Left lung (tissue), 10 donors: ENCODE measurements around the gene NCKAP5L. TPM values are rescaled to one million over a fixed set of nuclear protein-coding genes. Genes with fewer than 3 reads are reported as not detected.

Experiments used
- ATAC-seq: fragments of 200-7000 bp; cut with Tn5 transposase; one replicate; pipeline ENCODE4 v1.9.1; 2020; ENCODE audit warnings: moderate library complexity
- DNase-seq, 4 donors: peaks; one replicate each; pipeline ENCODE4 v3.0.0-alpha.2; 2013 to 2020
- H3K27ac ChIP-seq, 2 donors: fragments of 200-600 bp; sonication (generic) in 1 of 2; one replicate each; pipeline versions ENCODE4 v1.5.0 to v1.8.0; 2020 to 2021
- H3K27me3 ChIP-seq, 2 donors: fragments of 200-600 bp; sonication (generic) in 1 of 2; one replicate each; pipeline versions ENCODE4 v1.5.0 to v1.8.0; 2020 to 2021
- H3K36me3 ChIP-seq, 2 donors: fragments of 200-600 bp; sonication (generic) in 1 of 2; one replicate each; pipeline versions ENCODE4 v1.5.0 to v1.8.0; 2020 to 2021
- H3K4me1 ChIP-seq, 2 donors: fragments of 200-600 bp; one replicate each; pipeline ENCODE4 v1.8.0; 2021
- H3K4me3 ChIP-seq, 2 donors: fragments of 200-600 bp; sonication (generic) in 1 of 2; one replicate each; pipeline versions ENCODE4 v1.5.0 to v1.8.0; 2020 to 2021; ENCODE audit warnings: mild to moderate bottlenecking in 1 of 2
- H3K9me3 ChIP-seq, 2 donors: fragments of 200-600 bp; sonication (generic) in 1 of 2; one replicate each; pipeline versions ENCODE4 v1.5.0 to v1.8.0; 2020 to 2021
- intact Hi-C, 2 donors: fragments of 100-400 bp; cut with DNase I; formaldehyde crosslinking; loops; one replicate each; pipeline versions ENCODE4 v1.11.2 to v1.14.2; 2022
- polyA plus RNA-seq, 6 donors: library from polyadenylated mRNA; unstranded; fragments of 120-200 nt; gene quantifications; one replicate each; pipeline ENCODE4 v1.2.1, GENCODE V29; 2013; ENCODE audit not compliant: insufficient read length in 6 of 6
- total RNA-seq, 2 donors: library from RNA; stranded (reverse); fragmentation: NEBNext Ultra II Directional; extraction: Animal tissue kit (Norgen Biotek cat#: 25700); gene quantifications; one replicate each; pipeline ENCODE4 v1.2.1, GENCODE V29; 2021
- TF ChIP-seq, protein P1 (sequence below), 2 donors: fragments of 200-600 bp; sonication (generic) in 1 of 2; IDR thresholded peaks; one replicate each; pipeline versions ENCODE4 v1.5.0 to v1.8.0; 2021; ENCODE audit warnings: antibody characterized with exemption in 2 of 2
- donor health status: DM: no; HTN: yes; CAD: no.
- donor health status: DM: no; HTN: no; CAD: no.

Gene NCKAP5L
- total and polyA plus RNA-seq, 8 donors = 16.4 to 29.9 (median 21.9) TPM

DNA sequence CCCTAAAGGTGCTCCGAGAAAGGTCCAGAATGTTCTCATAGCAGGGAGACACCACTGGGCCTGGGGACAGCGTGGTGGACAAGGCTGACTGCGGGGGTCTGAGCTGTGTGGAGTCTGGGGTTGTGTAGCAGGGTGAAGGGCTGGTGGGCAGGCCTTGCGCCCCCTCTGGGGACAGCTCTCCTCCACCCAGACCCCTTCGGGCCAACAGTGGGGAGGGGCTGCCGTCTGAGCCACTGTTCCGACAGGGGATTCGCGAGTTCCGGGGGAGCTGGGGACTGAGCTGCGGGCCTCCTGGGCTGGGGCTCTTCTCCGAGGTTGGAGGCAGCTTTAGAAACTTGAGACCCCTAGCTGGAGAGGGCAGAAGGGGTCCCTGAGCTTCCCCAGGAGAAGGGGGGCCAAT, 32.1 kb downstream of the NCKAP5L start:
- ATAC-seq (no peak), DNase-seq (no peak)
- H3K9me3 ChIP-seq = no peaks in the 10 kb centered on the region
- H3K27me3 ChIP-seq = no peaks in the 10 kb centered on the region
- peaks cover 0 to 15% of the 10 kb centered on the region in 2 donors for H3K4me1 ChIP-seq
- intact Hi-C loops = no loop called here
- H3K36me3 ChIP-seq = peaks cover 0 to 98% of the 10 kb centered on the region in 2 donors
- TF ChIP-seq, protein P1, sequence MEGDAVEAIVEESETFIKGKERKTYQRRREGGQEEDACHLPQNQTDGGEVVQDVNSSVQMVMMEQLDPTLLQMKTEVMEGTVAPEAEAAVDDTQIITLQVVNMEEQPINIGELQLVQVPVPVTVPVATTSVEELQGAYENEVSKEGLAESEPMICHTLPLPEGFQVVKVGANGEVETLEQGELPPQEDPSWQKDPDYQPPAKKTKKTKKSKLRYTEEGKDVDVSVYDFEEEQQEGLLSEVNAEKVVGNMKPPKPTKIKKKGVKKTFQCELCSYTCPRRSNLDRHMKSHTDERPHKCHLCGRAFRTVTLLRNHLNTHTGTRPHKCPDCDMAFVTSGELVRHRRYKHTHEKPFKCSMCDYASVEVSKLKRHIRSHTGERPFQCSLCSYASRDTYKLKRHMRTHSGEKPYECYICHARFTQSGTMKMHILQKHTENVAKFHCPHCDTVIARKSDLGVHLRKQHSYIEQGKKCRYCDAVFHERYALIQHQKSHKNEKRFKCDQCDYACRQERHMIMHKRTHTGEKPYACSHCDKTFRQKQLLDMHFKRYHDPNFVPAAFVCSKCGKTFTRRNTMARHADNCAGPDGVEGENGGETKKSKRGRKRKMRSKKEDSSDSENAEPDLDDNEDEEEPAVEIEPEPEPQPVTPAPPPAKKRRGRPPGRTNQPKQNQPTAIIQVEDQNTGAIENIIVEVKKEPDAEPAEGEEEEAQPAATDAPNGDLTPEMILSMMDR (IDR thresholded peaks at IDR 0.05) = no peak
- H3K4me3 ChIP-seq = no peak overlapping the region
- H3K27ac ChIP-seq = no peak overlapping the region

DNA sequence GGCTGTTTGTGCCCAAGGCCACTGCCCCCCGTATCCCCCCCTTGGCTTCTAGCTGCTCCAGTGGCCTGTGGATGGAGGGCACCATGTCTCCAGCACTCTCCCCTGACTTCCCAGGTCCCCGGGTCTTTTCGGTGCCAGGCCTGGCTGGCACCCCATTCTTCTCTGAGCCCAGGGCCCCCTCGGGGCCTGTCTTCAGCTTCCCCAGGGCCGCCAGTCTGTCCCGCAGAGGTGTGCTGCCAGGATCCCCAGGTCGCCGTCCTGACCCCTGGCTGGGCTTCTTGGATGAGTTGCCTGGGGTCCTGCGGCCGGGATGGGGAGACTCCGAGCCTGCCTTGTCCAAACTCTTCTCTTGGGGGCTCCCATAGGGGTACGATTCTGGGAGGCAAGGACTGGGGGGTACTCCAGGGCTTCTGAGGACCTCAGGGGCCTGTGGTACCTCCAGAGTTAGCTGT, 32.5 kb downstream of the NCKAP5L start:
- intact Hi-C loops = no loop called here
- Histone ChIP-seq H3K4me1 (peaks cover 0 to 17% of the 10 kb centered on the region in 2 donors), H3K27ac (no peak overlapping the region), H3K36me3 (peaks cover 0 to 98% of the 10 kb centered on the region in 2 donors), H3K27me3 (no peaks in the 10 kb centered on the region), H3K4me3 (no peak overlapping the region), H3K9me3 (no peaks in the 10 kb centered on the region)
- TF ChIP-seq, protein P1 (IDR thresholded peaks at IDR 0.05) = no peak
- ATAC-seq (no peak), DNase-seq (no peak)

DNA sequence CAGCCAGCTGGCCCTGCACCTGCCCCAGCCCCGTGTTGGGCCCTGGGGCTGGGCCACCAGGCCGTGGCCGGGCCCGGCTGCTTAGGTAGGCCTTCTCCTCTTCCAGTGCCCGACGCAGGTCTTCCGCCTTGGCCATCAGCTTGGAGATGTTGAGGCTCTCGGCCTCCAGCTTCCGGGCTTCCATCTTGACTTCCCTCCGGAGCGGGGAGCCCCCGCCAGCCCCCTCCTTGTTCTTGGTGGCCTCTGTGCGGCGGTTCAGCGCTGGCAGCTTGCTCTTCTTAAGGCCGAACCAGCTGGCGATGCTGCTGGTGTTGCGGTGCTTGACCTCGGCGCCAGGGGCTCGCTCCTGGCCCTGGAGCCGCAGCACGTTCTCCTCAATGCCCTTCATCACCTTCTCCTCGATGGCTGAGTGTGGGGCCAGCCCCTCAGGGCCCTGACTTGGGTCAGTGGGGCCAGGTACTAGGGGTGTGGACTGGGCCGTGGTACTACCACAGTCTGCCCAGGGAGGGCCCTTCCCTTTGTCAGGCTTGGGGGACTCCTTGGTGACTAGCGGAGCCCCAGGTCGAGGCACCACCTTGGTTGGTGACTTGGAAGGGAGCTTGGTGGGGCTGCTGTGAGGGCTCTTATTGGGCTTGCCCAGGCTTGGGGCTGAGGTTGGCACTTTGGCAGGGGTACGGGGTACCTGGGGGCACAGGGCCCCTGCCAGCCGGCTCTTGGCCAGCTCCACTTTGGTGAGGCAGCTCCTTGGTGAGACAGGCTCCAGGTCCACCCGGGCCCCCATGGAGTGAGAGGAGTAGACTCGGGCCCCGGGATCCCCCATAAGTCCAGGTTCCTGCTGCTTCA, 33.2 kb downstream of the NCKAP5L start:
- no peak overlapping the region for H3K27ac ChIP-seq
- intact Hi-C loops = no loop called here
- peaks cover 0 to 19% of the 10 kb centered on the region in 2 donors for H3K4me1 ChIP-seq
- peaks cover 0 to 93% of the 10 kb centered on the region in 2 donors for H3K36me3 ChIP-seq
- ATAC-seq (no peak), DNase-seq (no peak)
- H3K4me3 ChIP-seq = no peak overlapping the region
- TF ChIP-seq, protein P1 (IDR thresholded peaks at IDR 0.05) = no peak
- H3K27me3 ChIP-seq = no peaks in the 10 kb centered on the region
- H3K9me3 ChIP-seq = no peaks in the 10 kb centered on the region

DNA sequence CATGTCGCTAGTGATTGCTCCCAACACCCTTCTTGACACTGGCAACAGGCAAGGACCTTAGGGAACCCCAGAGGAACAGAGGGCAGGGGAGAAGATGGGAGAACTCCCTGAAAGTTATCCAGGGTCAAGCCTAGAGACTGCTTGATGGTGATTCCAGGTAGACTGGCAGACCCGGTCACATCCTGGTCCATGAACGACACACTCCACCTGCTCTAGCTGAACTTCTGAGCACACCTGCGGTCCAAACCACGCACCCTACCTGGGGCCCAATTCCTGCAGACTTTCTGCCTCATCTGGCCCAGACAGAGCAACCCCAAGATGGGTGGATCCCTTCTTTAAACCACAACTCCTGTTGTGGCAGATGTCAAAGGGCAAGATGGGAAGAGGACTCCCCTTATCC, 34.2 kb downstream of the NCKAP5L start:
- intact Hi-C loops = no loop called here
- H3K4me3 ChIP-seq = no peak overlapping the region
- no peaks in the 10 kb centered on the region for H3K27me3 ChIP-seq
- H3K36me3 ChIP-seq = peaks cover 0 to 88% of the 10 kb centered on the region in 2 donors
- TF ChIP-seq, protein P1 (IDR thresholded peaks at IDR 0.05) = no peak
- H3K27ac ChIP-seq = no peak overlapping the region
- peaks cover 0 to 19% of the 10 kb centered on the region in 2 donors for H3K4me1 ChIP-seq
- no peaks in the 10 kb centered on the region for H3K9me3 ChIP-seq
- ATAC-seq (no peak), DNase-seq (no peak)

DNA sequence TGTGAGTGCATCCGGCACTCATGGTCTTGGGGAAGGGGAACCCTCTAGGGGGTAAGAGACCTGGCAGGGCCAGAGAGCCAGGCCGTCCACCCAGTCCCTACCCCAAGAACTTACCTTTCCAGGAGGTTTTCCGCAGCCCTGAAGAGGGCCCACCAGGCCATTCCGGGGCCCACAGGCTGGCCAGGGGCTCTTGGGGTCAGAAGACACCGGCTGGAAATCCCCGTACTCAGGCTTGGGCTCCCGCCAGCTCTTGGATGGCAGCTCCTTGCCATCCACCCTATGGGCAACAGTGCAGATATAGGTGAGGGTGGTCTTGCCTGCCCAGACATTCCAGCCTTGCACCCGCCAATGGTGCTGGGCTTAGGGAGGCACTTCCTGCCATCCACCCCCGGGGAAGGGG, 34.6 kb downstream of the NCKAP5L start:
- ATAC-seq = no peak
- DNase-seq = no peak
- TF ChIP-seq, protein P1 (IDR thresholded peaks at IDR 0.05) = no peak
- H3K27ac ChIP-seq = no peak overlapping the region
- no peaks in the 10 kb centered on the region for H3K27me3 ChIP-seq
- H3K9me3 ChIP-seq = no peaks in the 10 kb centered on the region
- intact Hi-C loops = no loop called here
- no peak overlapping the region for H3K4me3 ChIP-seq
- H3K36me3 ChIP-seq = peaks cover 0 to 84% of the 10 kb centered on the region in 2 donors
- peaks cover 0 to 19% of the 10 kb centered on the region in 2 donors for H3K4me1 ChIP-seq
